HFF-Myc (cell line): Measurements from ENCODE around the gene EPHA1.
"Not testable (repeated sequence)": the region's sequence is repeated elsewhere in the genome, so short reads cannot be mapped to it uniquely, and the experiment has no call there.

Experiments used
- DNase-seq: peaks from one replicate; pipeline ENCODE4 v3.0.0-alpha.2; 2011; ENCODE audit warnings: low read depth; ENCODE audit errors: extremely low read depth
- H3K4me3 ChIP-seq: replicated peaks from 2 replicates; pipeline ENCODE4 v1.5.1; 2011; ENCODE audit warnings: low read depth, mild to moderate bottlenecking, control low read depth, low read length
- CTCF ChIP-seq: IDR thresholded peaks from 2 replicates; pipeline ENCODE4 v1.5.1; 2012; ENCODE audit warnings: mild to moderate bottlenecking, low read depth, low read length, control low read depth; ENCODE audit errors: missing control alignments

Gene EPHA1

GRCh38 chr7:143434660-143435059 is 26.0 kb upstream of the EPHA1 start:
- no peak for TF ChIP-seq CTCF
- no peak overlapping the region for H3K4me3 ChIP-seq
- no peak for DNase-seq

- DNase-seq, result no peak
Observed at GRCh38 chr7:143433759-143434158, 25.1 kb upstream of the EPHA1 start.

GRCh38 chr7:143431109-143431508 is 22.5 kb upstream of the EPHA1 start:
- no peak for DNase-seq
- H3K4me3 ChIP-seq, result no peak overlapping the region
- TF ChIP-seq CTCF, result no peak

More at GRCh38 chr7:143433759-143434158, 25.1 kb upstream of the EPHA1 start:
- no peak for TF ChIP-seq CTCF
- H3K4me3 ChIP-seq, result no peak overlapping the region

- no peak for TF ChIP-seq CTCF
- no peak for DNase-seq
- H3K4me3 ChIP-seq, result no peak overlapping the region
Observed at GRCh38 chr7:143429770-143430698, 21.4 kb upstream of the EPHA1 start.

GRCh38 chr7:143426479-143427142 is 18.0 kb upstream of the EPHA1 start:
- no peak for DNase-seq
- TF ChIP-seq CTCF, result no peak
- H3K4me3 ChIP-seq, result no peak overlapping the region

GRCh38 chr7:143424476-143424875 is 15.8 kb upstream of the EPHA1 start:
- not testable (repeated sequence) for H3K4me3 ChIP-seq, DNase-seq

- DNase-seq, result no peak
- no peak for TF ChIP-seq CTCF
- no peak overlapping the region for H3K4me3 ChIP-seq
Observed at GRCh38 chr7:143422033-143422432, 13.4 kb upstream of the EPHA1 start.

- DNase-seq, result not testable (repeated sequence)
Observed at GRCh38 chr7:143420624-143421023, 12.0 kb upstream of the EPHA1 start.

More at GRCh38 chr7:143420624-143421023, 12.0 kb upstream of the EPHA1 start:
- H3K4me3 ChIP-seq, result not testable (repeated sequence)
